IgD-negative memory B cell (primary cell): ENCODE results near the gene EYS. TPM values are rescaled to one million over a fixed set of nuclear protein-coding genes. Genes with fewer than 3 reads are reported as not detected.

ENCODE experiments used
- H3K27ac Mint-ChIP-seq, 3 donors: one replicate each; pipeline ENCODE4 v1.8.0; 2020 to 2022; ENCODE audit warnings: mild to moderate bottlenecking in 3 of 3, mixed read lengths in 3 of 3, moderate library complexity in 1 of 3
- H3K27me3 Mint-ChIP-seq: one replicate; pipeline ENCODE4 v1.8.0; 2021; ENCODE audit warnings: mixed read lengths
- H3K36me3 Mint-ChIP-seq: one replicate; pipeline ENCODE4 v1.8.0; 2020; ENCODE audit warnings: mild to moderate bottlenecking, mixed read lengths
- H3K4me1 Mint-ChIP-seq, 3 donors: one replicate each; pipeline ENCODE4 v1.8.0; 2020 to 2022; ENCODE audit warnings: mixed read lengths in 3 of 3, mild to moderate bottlenecking in 1 of 3
- H3K4me3 Mint-ChIP-seq, 4 donors: one replicate each; pipeline ENCODE4 v1.8.0; 2020 to 2022; ENCODE audit warnings: mild to moderate bottlenecking in 4 of 4, mixed read lengths in 4 of 4, moderate library complexity in 3 of 4
- H3K9me3 Mint-ChIP-seq, 3 donors: one replicate each; pipeline ENCODE4 v1.8.0; 2020 to 2021; ENCODE audit warnings: mixed read lengths in 3 of 3, mild to moderate bottlenecking in 1 of 3
- polyA plus RNA-seq: library from polyadenylated mRNA; unstranded; fragments of 300-500 nt; fragmentation: Illumina TruSeq; gene quantifications from one replicate; pipeline ENCODE4 v1.2.3, GENCODE V29; 2021

Gene EYS
- polyA plus RNA-seq, 1 donor from 2014 or later = 0.04 TPM

GRCh38 chr6:65161661-65162060 is 545.4 kb downstream of the EYS start:
- Mint-ChIP-seq H3K36me3 (no peaks in the 10 kb centered on the region), H3K9me3 (peaks cover 4 to 23% (median 5%) of the 10 kb centered on the region in 3 donors), H3K27me3 (no peaks in the 10 kb centered on the region), H3K4me1 (no peaks in the 10 kb centered on the region), H3K27ac (no peak overlapping the region), H3K4me3 (no peak overlapping the region)

GRCh38 chr6:65157025-65157424 is 550.0 kb downstream of the EYS start:
- Mint-ChIP-seq H3K9me3 (peaks cover 2 to 17% (median 5%) of the 10 kb centered on the region in 3 donors), H3K27ac (no peak overlapping the region), H3K36me3 (no peaks in the 10 kb centered on the region), H3K4me1 (no peaks in the 10 kb centered on the region), H3K27me3 (no peaks in the 10 kb centered on the region), H3K4me3 (no peak overlapping the region)

GRCh38 chr6:65155083-65155482 is 551.9 kb downstream of the EYS start:
- Mint-ChIP-seq H3K4me3 (no peak overlapping the region), H3K4me1 (no peaks in the 10 kb centered on the region), H3K27me3 (no peaks in the 10 kb centered on the region), H3K36me3 (no peaks in the 10 kb centered on the region), H3K27ac (no peak overlapping the region), H3K9me3 (peaks cover 2 to 9% (median 5%) of the 10 kb centered on the region in 3 donors)

- H3K27me3 Mint-ChIP-seq = no peaks in the 10 kb centered on the region
- H3K9me3 Mint-ChIP-seq = no peaks in the 10 kb centered on the region
- H3K27ac Mint-ChIP-seq = no peak overlapping the region
- no peaks in the 10 kb centered on the region for H3K4me1 Mint-ChIP-seq
- no peak overlapping the region for H3K4me3 Mint-ChIP-seq
- no peaks in the 10 kb centered on the region for H3K36me3 Mint-ChIP-seq
Observed at GRCh38 chr6:65149841-65150240, 557.2 kb downstream of the EYS start.

- H3K9me3 Mint-ChIP-seq = no peaks in the 10 kb centered on the region
- no peaks in the 10 kb centered on the region for H3K36me3 Mint-ChIP-seq
- no peak overlapping the region for H3K27ac Mint-ChIP-seq
- H3K4me3 Mint-ChIP-seq = no peak overlapping the region
- H3K27me3 Mint-ChIP-seq = no peaks in the 10 kb centered on the region
- no peaks in the 10 kb centered on the region for H3K4me1 Mint-ChIP-seq
Observed at GRCh38 chr6:65148839-65149238, 558.2 kb downstream of the EYS start.

- Mint-ChIP-seq H3K4me3 (no peak overlapping the region), H3K36me3 (no peaks in the 10 kb centered on the region), H3K27me3 (no peaks in the 10 kb centered on the region), H3K4me1 (no peaks in the 10 kb centered on the region), H3K9me3 (peaks cover 5 to 21% (median 7%) of the 10 kb centered on the region in 3 donors), H3K27ac (no peak overlapping the region)
Observed at GRCh38 chr6:65135567-65135966, 571.5 kb downstream of the EYS start.

GRCh38 chr6:65126667-65127066 is 580.4 kb downstream of the EYS start:
- H3K4me1 Mint-ChIP-seq = no peaks in the 10 kb centered on the region
- no peaks in the 10 kb centered on the region for H3K36me3 Mint-ChIP-seq
- no peaks in the 10 kb centered on the region for H3K27me3 Mint-ChIP-seq
- H3K4me3 Mint-ChIP-seq = no peak overlapping the region
- peaks cover 2 to 15% (median 4%) of the 10 kb centered on the region in 3 donors for H3K9me3 Mint-ChIP-seq
- no peak overlapping the region for H3K27ac Mint-ChIP-seq

GRCh38 chr6:65123521-65123920 is 583.5 kb downstream of the EYS start:
- Mint-ChIP-seq H3K36me3 (no peaks in the 10 kb centered on the region), H3K9me3 (peaks cover 0 to 3% (median 0%) of the 10 kb centered on the region in 3 donors), H3K27ac (no peak overlapping the region), H3K27me3 (no peaks in the 10 kb centered on the region), H3K4me3 (no peak overlapping the region), H3K4me1 (no peaks in the 10 kb centered on the region)

GRCh38 chr6:65117817-65118409 is 589.1 kb downstream of the EYS start:
- Mint-ChIP-seq H3K4me1 (no peaks in the 10 kb centered on the region), H3K27ac (no peak overlapping the region), H3K9me3 (peaks cover 0 to 2% (median 2%) of the 10 kb centered on the region in 3 donors), H3K4me3 (no peak overlapping the region), H3K36me3 (no peaks in the 10 kb centered on the region), H3K27me3 (no peaks in the 10 kb centered on the region)

GRCh38 chr6:65116326-65116725 is 590.7 kb downstream of the EYS start:
- Mint-ChIP-seq H3K27me3 (no peaks in the 10 kb centered on the region), H3K27ac (no peak overlapping the region), H3K9me3 (peaks cover 2 to 3% (median 2%) of the 10 kb centered on the region in 3 donors), H3K4me3 (no peak overlapping the region), H3K36me3 (no peaks in the 10 kb centered on the region), H3K4me1 (no peaks in the 10 kb centered on the region)

- Mint-ChIP-seq H3K36me3 (no peaks in the 10 kb centered on the region), H3K4me1 (no peaks in the 10 kb centered on the region), H3K27ac (no peak overlapping the region), H3K27me3 (no peaks in the 10 kb centered on the region), H3K9me3 (peaks cover 2 to 4% (median 3%) of the 10 kb centered on the region in 3 donors), H3K4me3 (no peak overlapping the region)
Observed at GRCh38 chr6:65113581-65113980, 593.4 kb downstream of the EYS start.

GRCh38 chr6:65112435-65112834 is 594.6 kb downstream of the EYS start:
- Mint-ChIP-seq H3K27me3 (no peaks in the 10 kb centered on the region), H3K36me3 (no peaks in the 10 kb centered on the region), H3K9me3 (peaks cover 0 to 4% (median 3%) of the 10 kb centered on the region in 3 donors), H3K4me3 (no peak overlapping the region), H3K27ac (no peak overlapping the region), H3K4me1 (no peaks in the 10 kb centered on the region)

GRCh38 chr6:65110031-65110430 is 597.0 kb downstream of the EYS start:
- peaks cover 0 to 4% (median 3%) of the 10 kb centered on the region in 3 donors for H3K9me3 Mint-ChIP-seq
- no peak overlapping the region for H3K4me3 Mint-ChIP-seq
- no peaks in the 10 kb centered on the region for H3K36me3 Mint-ChIP-seq
- H3K4me1 Mint-ChIP-seq = no peaks in the 10 kb centered on the region
- H3K27ac Mint-ChIP-seq = no peak overlapping the region
- H3K27me3 Mint-ChIP-seq = no peaks in the 10 kb centered on the region

GRCh38 chr6:65098349-65098748 is 608.7 kb downstream of the EYS start:
- Mint-ChIP-seq H3K4me1 (no peaks in the 10 kb centered on the region), H3K27ac (no peak overlapping the region), H3K36me3 (no peaks in the 10 kb centered on the region), H3K4me3 (no peak overlapping the region), H3K9me3 (peaks cover 0 to 2% (median 0%) of the 10 kb centered on the region in 3 donors), H3K27me3 (no peaks in the 10 kb centered on the region)

GRCh38 chr6:65091561-65091960 is 615.5 kb downstream of the EYS start:
- peaks cover 2 to 17% (median 14%) of the 10 kb centered on the region in 3 donors for H3K9me3 Mint-ChIP-seq
- no peaks in the 10 kb centered on the region for H3K36me3 Mint-ChIP-seq

GRCh38 chr6:65088575-65088974 is 618.5 kb downstream of the EYS start:
- no peaks in the 10 kb centered on the region for H3K36me3 Mint-ChIP-seq
- H3K27ac Mint-ChIP-seq = no peak overlapping the region
- H3K4me3 Mint-ChIP-seq = no peak overlapping the region
- no peaks in the 10 kb centered on the region for H3K4me1 Mint-ChIP-seq
- H3K9me3 Mint-ChIP-seq = peaks cover 2 to 17% (median 14%) of the 10 kb centered on the region in 3 donors
- H3K27me3 Mint-ChIP-seq = no peaks in the 10 kb centered on the region

More at GRCh38 chr6:65091561-65091960, 615.5 kb downstream of the EYS start:
- Mint-ChIP-seq H3K27me3 (no peaks in the 10 kb centered on the region), H3K27ac (no peak overlapping the region), H3K4me3 (no peak overlapping the region), H3K4me1 (no peaks in the 10 kb centered on the region)
